ENCODE measurements around the gene FAHD2A.
"Not testable (repeated sequence)": the region's sequence is repeated elsewhere in the genome, so short reads cannot be mapped to it uniquely, and the experiment has no call there.

The FAHD2A gene

DNA sequence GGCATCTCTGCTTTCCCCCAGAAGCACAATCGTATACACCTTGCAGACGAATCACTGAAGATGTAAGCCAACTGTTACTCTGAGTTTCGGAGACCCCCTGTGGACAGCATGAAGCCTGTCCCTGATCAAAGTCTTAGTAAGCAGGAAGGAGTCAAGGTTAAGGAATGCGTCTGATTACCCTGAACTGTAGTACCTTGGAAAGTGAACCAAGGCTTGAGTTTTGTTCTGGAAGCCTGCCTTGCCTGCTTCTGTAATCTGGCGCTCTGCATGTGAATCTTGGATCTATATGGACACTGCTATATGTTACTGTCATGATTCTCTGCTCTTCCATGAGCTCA lies 33.3 kb downstream of the FAHD2A start:
- not testable (repeated sequence) for DNase-seq (ENCODE audit: low read depth)

DNA sequence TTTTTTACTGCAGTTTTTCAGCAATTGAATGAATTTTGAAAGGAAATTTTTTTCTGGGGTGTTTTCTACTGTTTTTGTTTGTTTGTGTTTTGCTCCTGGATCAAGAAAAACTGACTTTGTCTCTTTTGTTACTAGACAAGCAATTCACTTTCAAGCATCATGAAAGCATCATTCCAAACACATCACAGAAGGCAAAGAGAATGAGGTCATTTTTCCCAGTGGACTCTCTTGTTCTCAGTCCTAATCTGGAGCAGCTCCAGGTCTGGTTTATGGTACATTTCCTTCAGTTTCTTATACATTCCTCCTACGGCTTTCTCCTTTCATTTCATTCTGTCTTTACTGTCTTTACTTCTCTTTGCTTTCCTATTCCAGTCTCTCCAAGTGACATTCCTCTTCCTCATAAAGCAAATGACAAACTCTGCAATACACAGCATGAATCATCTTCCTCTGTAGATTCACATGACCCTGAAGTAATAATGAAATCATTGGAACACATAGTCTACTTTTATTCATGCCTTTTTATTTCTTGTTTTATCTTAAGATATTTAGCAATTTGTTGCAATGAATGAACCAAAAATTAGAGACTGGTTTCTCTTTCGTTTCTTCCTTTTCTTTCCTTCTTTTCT lies 40.1 kb downstream of the FAHD2A start:
- DNase-seq (ENCODE audit: low read depth): not testable (repeated sequence)

DNA sequence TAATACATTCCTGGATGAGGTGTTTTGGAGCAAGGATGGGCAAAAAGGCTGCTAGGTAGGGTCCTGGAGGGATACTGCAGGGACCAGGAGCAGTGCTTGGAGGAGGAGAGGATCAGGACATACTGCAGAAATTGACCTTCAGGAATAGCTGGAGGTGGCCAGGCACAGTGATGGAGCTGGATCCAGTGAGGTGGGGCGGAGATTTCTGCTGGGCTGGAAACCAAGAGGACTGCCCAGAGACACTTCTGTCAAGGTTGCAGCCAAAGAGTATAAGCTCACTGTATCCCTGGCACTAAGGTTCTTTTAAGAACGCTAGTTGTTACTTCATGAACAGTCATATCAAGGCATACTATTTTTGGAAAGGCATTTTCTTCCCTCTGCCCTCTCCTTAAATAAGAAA lies 42.8 kb downstream of the FAHD2A start:
- DNase-seq (ENCODE audit: low read depth): not testable (repeated sequence)

DNA sequence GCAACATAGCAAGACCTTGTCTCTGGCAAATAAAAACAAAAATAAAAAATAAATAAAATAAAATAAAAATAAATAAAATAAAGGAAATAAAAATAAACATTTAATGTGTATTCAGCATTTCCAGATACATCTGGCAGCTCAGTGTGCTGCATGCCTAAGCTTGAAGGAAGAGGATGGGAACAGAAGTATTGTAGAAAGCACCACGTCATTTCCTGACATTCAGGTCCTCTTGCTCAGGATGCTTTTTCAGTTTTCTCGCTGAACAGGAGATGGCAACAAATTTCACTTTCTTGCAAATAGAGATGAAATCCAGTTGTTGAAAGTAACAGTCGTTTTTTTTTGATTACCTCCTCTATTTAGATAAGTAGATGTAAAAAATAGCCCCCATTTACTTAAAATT lies 60.8 kb downstream of the FAHD2A start:
- not testable (repeated sequence) for DNase-seq (ENCODE audit: low read depth)
